ENCODE results near the gene CPSF3. TPM values are rescaled to one million over a fixed set of nuclear protein-coding genes. Genes with fewer than 3 reads are reported as not detected.

The CPSF3 gene
- total and polyA plus RNA-seq, 7 donors = 14.4 to 33.5 (median 23.2) TPM

- intact Hi-C loops (cut with DNase I) = no loop called here
- H3K27ac ChIP-seq = no peak overlapping the region
Measured at GRCh38 chr2:9441556-9441955, 18.1 kb downstream of the CPSF3 start.

GRCh38 chr2:9443526-9443925 is 20.1 kb downstream of the CPSF3 start:
- Histone ChIP-seq H3K36me3 (peaks cover 0 to 90% (median 20%) of the 10 kb centered on the region in 4 donors), H3K27me3 (no peaks in the 10 kb centered on the region), H3K27ac (no peak overlapping the region), H3K9me3 (no peaks in the 10 kb centered on the region), H3K4me1 (no peaks in the 10 kb centered on the region), H3K4me3 (no peak overlapping the region)
- no peak for DNase-seq
- no peak for TF ChIP-seq CTCF (IDR thresholded peaks at IDR 0.05)
- no peak for TF ChIP-seq EP300 (IDR thresholded peaks at IDR 0.05)
- no peak for TF ChIP-seq POLR2AphosphoS5 (IDR thresholded peaks at IDR 0.05)
- no peak for TF ChIP-seq POLR2A (IDR thresholded peaks at IDR 0.05)
- 90 to 93% methylated on average over 5 of the region's 5 CpGs for WGBS, 2 donors
- intact Hi-C loops (cut with DNase I) = no loop called here

More at GRCh38 chr2:9441556-9441955, 18.1 kb downstream of the CPSF3 start:
- Histone ChIP-seq H3K4me3 (no peak overlapping the region), H3K36me3 (peaks cover 6 to 94% (median 33%) of the 10 kb centered on the region in 4 donors), H3K27me3 (no peaks in the 10 kb centered on the region), H3K9me3 (no peaks in the 10 kb centered on the region), H3K4me1 (no peaks in the 10 kb centered on the region)
- DNase-seq = no peak
- 52 to 68% methylated on average over 3 of the region's 3 CpGs for WGBS, 2 donors
- TF ChIP-seq EP300 (IDR thresholded peaks at IDR 0.05) = no peak
- no peak for TF ChIP-seq POLR2A (IDR thresholded peaks at IDR 0.05)

- DNase-seq = no peak
- intact Hi-C loops (cut with DNase I) = no loop called here
- WGBS, 2 donors = 85 to 88% methylated on average over 7 of the region's 7 CpGs
- Histone ChIP-seq H3K27ac (no peak overlapping the region), H3K36me3 (peaks cover 0 to 90% (median 20%) of the 10 kb centered on the region in 4 donors), H3K4me3 (no peak overlapping the region), H3K9me3 (no peaks in the 10 kb centered on the region), H3K4me1 (no peaks in the 10 kb centered on the region), H3K27me3 (no peaks in the 10 kb centered on the region)
- TF ChIP-seq CTCF (IDR thresholded peaks at IDR 0.05) (no peak), EP300 (IDR thresholded peaks at IDR 0.05) (no peak), POLR2A (IDR thresholded peaks at IDR 0.05) (no peak), POLR2AphosphoS5 (IDR thresholded peaks at IDR 0.05) (no peak)
Measured at GRCh38 chr2:9445089-9445488, 21.6 kb downstream of the CPSF3 start.

- WGBS, 2 donors = 56 to 88% methylated on average over 1 of the region's 1 CpG
- Histone ChIP-seq H3K27me3 (no peaks in the 10 kb centered on the region), H3K36me3 (peaks cover 0 to 87% (median 24%) of the 10 kb centered on the region in 4 donors), H3K4me1 (no peaks in the 10 kb centered on the region), H3K4me3 (no peak overlapping the region), H3K27ac (no peak overlapping the region), H3K9me3 (no peaks in the 10 kb centered on the region)
- TF ChIP-seq POLR2AphosphoS5 (IDR thresholded peaks at IDR 0.05) (no peak), POLR2A (IDR thresholded peaks at IDR 0.05) (no peak), CTCF (IDR thresholded peaks at IDR 0.05) (no peak), EP300 (IDR thresholded peaks at IDR 0.05) (no peak)
- no peak for DNase-seq
- intact Hi-C loops (cut with DNase I) = no loop called here
Measured at GRCh38 chr2:9451231-9451630, 27.8 kb downstream of the CPSF3 start.

GRCh38 chr2:9460441-9461017 is 37.1 kb downstream of the CPSF3 start:
- no peak for TF ChIP-seq EP300 (IDR thresholded peaks at IDR 0.05)
- no peak for TF ChIP-seq CTCF (IDR thresholded peaks at IDR 0.05)
- no peak for TF ChIP-seq POLR2AphosphoS5 (IDR thresholded peaks at IDR 0.05)
- TF ChIP-seq POLR2A (IDR thresholded peaks at IDR 0.05) = no peak

More at GRCh38 chr2:9460441-9461017, 37.1 kb downstream of the CPSF3 start:
- no peak for DNase-seq
- Histone ChIP-seq H3K36me3 (peaks cover 0 to 68% (median 8%) of the 10 kb centered on the region in 4 donors), H3K4me3 (no peak overlapping the region), H3K9me3 (no peaks in the 10 kb centered on the region), H3K4me1 (peaks cover 0 to 9% (median 6%) of the 10 kb centered on the region in 4 donors), H3K27me3 (no peaks in the 10 kb centered on the region), H3K27ac (no peak overlapping the region)
- intact Hi-C loops (cut with DNase I) = no loop called here
- 98 to 99% methylated on average over 3 of the region's 3 CpGs for WGBS, 2 donors
